ENCODE results near the gene MDK. TPM values are rescaled to one million over a fixed set of nuclear protein-coding genes. Genes with fewer than 3 reads are reported as not detected.

MDK gene
- total and polyA plus RNA-seq, 2 of the 13 experiments (the other 11 are each of a cell fraction or from before 2014, with no cell fraction given): 312 to 407 TPM

DNA sequence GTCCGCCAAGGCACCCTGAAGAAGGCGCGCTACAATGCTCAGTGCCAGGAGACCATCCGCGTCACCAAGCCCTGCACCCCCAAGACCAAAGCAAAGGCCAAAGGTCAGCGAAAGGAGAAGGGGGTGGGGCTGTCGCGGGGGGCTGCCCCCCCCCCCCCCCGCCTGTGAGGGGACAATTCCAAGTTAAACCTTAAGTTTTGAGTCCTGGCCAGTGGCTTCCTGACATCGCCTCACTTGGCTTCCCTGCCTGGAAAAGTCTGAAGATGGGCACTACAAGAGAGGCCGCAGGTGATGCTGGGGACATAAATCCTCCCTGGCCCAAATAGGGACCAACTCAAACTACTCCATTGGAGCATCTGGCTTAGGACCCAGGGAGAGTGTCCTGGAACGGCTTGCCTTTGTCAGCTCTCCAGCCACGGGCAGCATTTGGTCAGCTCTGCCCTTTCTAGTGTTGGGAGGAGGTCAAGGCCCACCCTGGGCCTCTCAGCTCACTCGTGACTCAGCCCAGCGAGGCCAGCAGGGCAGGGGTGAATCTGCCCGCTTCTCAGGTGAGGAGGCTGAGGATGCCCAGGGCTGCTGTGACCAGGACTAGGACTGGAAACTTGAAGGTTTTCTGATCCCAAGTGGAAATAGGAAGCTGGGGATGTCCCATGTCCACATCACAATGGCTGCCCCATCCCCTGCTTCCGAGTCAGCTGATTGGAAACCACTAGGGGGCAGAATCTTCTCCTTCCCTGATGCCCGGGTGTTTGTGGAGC lies 1.4 kb downstream of the MDK start:
- WGBS (ENCODE audit: low lambda C conversion rate): 42% methylated on average over 13 of the region's 18 CpGs
- ATAC-seq (no peak), DNase-seq (ENCODE audit: low spot score) (peak; percentile 57), FAIRE-seq (peak; percentile 44)
- intact Hi-C loops (cut with micrococcal nuclease; ENCODE audit: unreplicated experiment) (no loop called here), in situ Hi-C loops (cut with HindIII; ENCODE audit: extremely low pct_ligation_motif_present, low pct_unique_long_range_greater_than_20kb) (no loop called here)
- H3K4me2 ChIP-seq (ENCODE audit: low read depth, low read length): peak overlapping the region; percentile 86
- peak overlapping the region; percentile 66 for H3K9ac ChIP-seq (ENCODE audit: insufficient read depth, low read depth, low read length)
- BruUV-seq (replicated peaks): no TSS peak
- peak overlapping the region; percentile 77 to 92 (median 85) for H3K4me3 ChIP-seq (replicated peaks in 1 of 3; ENCODE audit: insufficient read depth in 1 of 3, low read depth in 2 of 3, low read length in 3 of 3)
- H3K36me3 ChIP-seq (replicated peaks in 1 of 2; ENCODE audit: control insufficient read depth in 1 of 2, insufficient read depth in 2 of 2, low read length in 2 of 2): 0 out of 5 replicates have a peak, but pooled peaks cover 0 to 1% of the 10 kb centered on the region in 2 experiments
- no peaks in the 10 kb centered on the region for H3K9me3 ChIP-seq (ENCODE audit: low read length)
- CTCF ChIA-PET (ENCODE audit: low intra/inter-chr PET ratio, low total read pairs): no interaction called here
- no peak overlapping the region for H3K27ac ChIP-seq (ENCODE audit: extremely low read length, insufficient read depth, low read length)
- peaks cover 49% of the 10 kb centered on the region for H3K4me1 ChIP-seq (ENCODE audit: insufficient read depth, low read length)
- peaks cover 4% of the 10 kb centered on the region for H3K79me2 ChIP-seq (ENCODE audit: insufficient read depth, low read length)
- POLR2A ChIA-PET: interaction anchor here (0.7 to 1.2 kb wide), 3 partner anchors 9 to 171 kb away, joined by 3 to 9 read pairs (median 4); partner anchors contain the start of gene CHRM4
- no peak overlapping the region for H2AFZ ChIP-seq (ENCODE audit: low read length)
- peaks cover 0 to 6% of the 10 kb centered on the region in 2 experiments; a peak in 2 of 5 replicates for H3K27me3 ChIP-seq (ENCODE audit: control insufficient read depth in 1 of 2, insufficient read depth in 2 of 2, low read length in 2 of 2)
- H4K20me1 ChIP-seq (ENCODE audit: insufficient read depth, low read length): peaks cover 8% of the 10 kb centered on the region
- TF ChIP-seq ZBTB33 (CRISPR knock-in tag; IDR thresholded peaks at IDR 0.05) (peak; percentile 50), ZSCAN25 (CRISPR knock-in tag; IDR thresholded peaks at IDR 0.05) (no peak), BRD4 (CRISPR knock-in tag; IDR thresholded peaks at IDR 0.05) (no peak), CREB1 (IDR thresholded peaks at IDR 0.05) (no peak), CREB1 (CRISPR knock-in tag; IDR thresholded peaks at IDR 0.05) (no peak), ZNF691 (CRISPR knock-in tag; IDR thresholded peaks at IDR 0.05; ENCODE audit: borderline replicate concordance, low read depth) (no peak), ZNF776 (CRISPR knock-in tag; IDR thresholded peaks at IDR 0.05) (no peak), XRCC5 (optimal IDR thresholded peaks at IDR 0.05; ENCODE audit: low read length) (peak; percentile 61), ELF1 (CRISPR knock-in tag; IDR thresholded peaks at IDR 0.05) (peak; percentile 24; the same call in 1 of the 2 replicates), HNF1B (CRISPR knock-in tag; IDR thresholded peaks at IDR 0.05) (0 out of 2 replicates have a peak, but pooled peaks have one; percentile 23), SNAI1 (CRISPR knock-in tag; IDR thresholded peaks at IDR 0.05; ENCODE audit: borderline replicate concordance) (no peak), MAZ (IDR thresholded peaks at IDR 0.05; ENCODE audit: borderline replicate concordance, low read depth, low read length) (no peak), MAZ (CRISPR knock-in tag; IDR thresholded peaks at IDR 0.05; ENCODE audit: low read depth) (peak; percentile 17; the same call in 1 of the 2 replicates)
- TF ChIP-seq, protein P1, sequence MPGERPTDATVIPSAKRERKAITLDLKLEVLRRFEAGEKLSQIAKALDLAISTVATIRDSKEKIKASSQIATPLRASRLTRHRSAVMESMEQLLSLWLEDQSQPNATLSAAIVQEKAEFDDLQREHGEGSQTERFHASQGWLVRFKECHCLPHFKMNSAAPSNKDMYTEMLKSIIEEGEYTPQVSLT (CRISPR knock-in tag; IDR thresholded peaks at IDR 0.05; ENCODE audit: borderline replicate concordance, low read depth): no peak
- TF ChIP-seq, protein P2, sequence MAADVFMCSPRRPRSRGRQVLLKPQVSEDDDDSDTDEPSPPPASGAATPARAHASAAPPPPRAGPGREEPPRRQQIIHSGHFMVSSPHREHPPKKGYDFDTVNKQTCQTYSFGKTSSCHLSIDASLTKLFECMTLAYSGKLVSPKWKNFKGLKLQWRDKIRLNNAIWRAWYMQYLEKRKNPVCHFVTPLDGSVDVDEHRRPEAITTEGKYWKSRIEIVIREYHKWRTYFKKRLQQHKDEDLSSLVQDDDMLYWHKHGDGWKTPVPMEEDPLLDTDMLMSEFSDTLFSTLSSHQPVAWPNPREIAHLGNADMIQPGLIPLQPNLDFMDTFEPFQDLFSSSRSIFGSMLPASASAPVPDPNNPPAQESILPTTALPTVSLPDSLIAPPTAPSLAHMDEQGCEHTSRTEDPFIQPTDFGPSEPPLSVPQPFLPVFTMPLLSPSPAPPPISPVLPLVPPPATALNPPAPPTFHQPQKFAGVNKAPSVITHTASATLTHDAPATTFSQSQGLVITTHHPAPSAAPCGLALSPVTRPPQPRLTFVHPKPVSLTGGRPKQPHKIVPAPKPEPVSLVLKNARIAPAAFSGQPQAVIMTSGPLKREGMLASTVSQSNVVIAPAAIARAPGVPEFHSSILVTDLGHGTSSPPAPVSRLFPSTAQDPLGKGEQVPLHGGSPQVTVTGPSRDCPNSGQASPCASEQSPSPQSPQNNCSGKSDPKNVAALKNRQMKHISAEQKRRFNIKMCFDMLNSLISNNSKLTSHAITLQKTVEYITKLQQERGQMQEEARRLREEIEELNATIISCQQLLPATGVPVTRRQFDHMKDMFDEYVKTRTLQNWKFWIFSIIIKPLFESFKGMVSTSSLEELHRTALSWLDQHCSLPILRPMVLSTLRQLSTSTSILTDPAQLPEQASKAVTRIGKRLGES (CRISPR knock-in tag; IDR thresholded peaks at IDR 0.05; ENCODE audit: borderline replicate concordance): no peak

Measured in HepG2 (cell line).